Loucy (cell line): ENCODE measurements around the gene TRIM33.

Experiments
- H2AFZ ChIP-seq: fragments of 200-600 bp; sonication (generic); 2 replicates; pipeline ENCODE4 v1.6.0; 2016; ENCODE audit warnings: antibody characterized with exemption, mild to moderate bottlenecking, low read length, moderate library complexity
- H3F3A ChIP-seq: fragments of 200-600 bp; 2 replicates; pipeline ENCODE4 v1.6.0; 2016; ENCODE audit warnings: antibody characterized with exemption, low read depth, mild to moderate bottlenecking
- H3K27me3 ChIP-seq: fragments of 200-600 bp; sonication (generic); 2 replicates; pipeline ENCODE4 v1.6.1; 2014; ENCODE audit warnings: low read length, mild to moderate bottlenecking; ENCODE audit not compliant: insufficient read depth, poor library complexity, severe bottlenecking
- H3K36me3 ChIP-seq: fragments of 200-600 bp; sonication (generic); 2 replicates; pipeline ENCODE4 v1.6.1; 2016; ENCODE audit warnings: low read length; ENCODE audit not compliant: insufficient read depth
- H3K4me1 ChIP-seq: fragments of 200-600 bp; sonication (generic); 2 replicates; pipeline ENCODE4 v1.5.1; 2014; ENCODE audit warnings: low read length, mild to moderate bottlenecking; ENCODE audit not compliant: insufficient read depth, poor library complexity, severe bottlenecking
- H3K4me2 ChIP-seq: fragments of 200-600 bp; sonication (generic); 2 replicates; pipeline ENCODE4 v1.6.0; 2014; ENCODE audit warnings: antibody characterized with exemption, low read length, low read depth, mild to moderate bottlenecking; ENCODE audit not compliant: poor library complexity, severe bottlenecking
- H3K4me3 ChIP-seq: fragments of 200-600 bp; sonication (generic); 2 replicates; pipeline ENCODE4 v1.5.1; 2014; ENCODE audit warnings: low read length, mild to moderate bottlenecking, mixed read lengths; ENCODE audit not compliant: poor library complexity, severe bottlenecking
- H3K79me2 ChIP-seq: fragments of 200-600 bp; sonication (generic); 2 replicates; pipeline ENCODE4 v1.6.1; 2014; ENCODE audit warnings: low read length; ENCODE audit not compliant: insufficient read depth
- H3K9ac ChIP-seq: fragments of 200-600 bp; sonication (generic); 2 replicates; pipeline ENCODE4 v1.6.0; 2014; ENCODE audit warnings: mild to moderate bottlenecking, low read depth, low read length, moderate library complexity; ENCODE audit not compliant: poor library complexity, severe bottlenecking
- H3K9me2 ChIP-seq: fragments of 200-600 bp; sonication (generic); replicated peaks from 2 replicates; pipeline ENCODE4 v1.6.1; 2016; ENCODE audit warnings: low read depth, low read length, mixed read lengths
- H3K9me3 ChIP-seq: fragments of 200-600 bp; sonication (generic); 2 replicates; pipeline ENCODE4 v1.6.1; 2014; ENCODE audit warnings: mild to moderate bottlenecking, antibody characterized with exemption, low read length, low read depth; ENCODE audit not compliant: insufficient read depth
- H4K20me1 ChIP-seq: fragments of 200-600 bp; sonication (generic); 2 replicates; pipeline ENCODE4 v1.6.0; 2014; ENCODE audit warnings: antibody characterized with exemption, low read length, mild to moderate bottlenecking; ENCODE audit not compliant: insufficient read depth, poor library complexity, severe bottlenecking
- EZH2phosphoT487 ChIP-seq: fragments of 200-600 bp; IDR thresholded peaks from 2 replicates; pipeline ENCODE4 v1.6.1; 2018; ENCODE audit warnings: antibody characterized with exemption, mild to moderate bottlenecking, moderate library complexity, borderline replicate concordance
- TF ChIP-seq, protein P1 (sequence below): fragments of 200-600 bp; sonication (generic); conservative IDR thresholded peaks from 2 replicates; pipeline ENCODE4 v1.5.1; 2014; ENCODE audit warnings: mild to moderate bottlenecking, antibody characterized with exemption, low read length

TRIM33 gene

DNA sequence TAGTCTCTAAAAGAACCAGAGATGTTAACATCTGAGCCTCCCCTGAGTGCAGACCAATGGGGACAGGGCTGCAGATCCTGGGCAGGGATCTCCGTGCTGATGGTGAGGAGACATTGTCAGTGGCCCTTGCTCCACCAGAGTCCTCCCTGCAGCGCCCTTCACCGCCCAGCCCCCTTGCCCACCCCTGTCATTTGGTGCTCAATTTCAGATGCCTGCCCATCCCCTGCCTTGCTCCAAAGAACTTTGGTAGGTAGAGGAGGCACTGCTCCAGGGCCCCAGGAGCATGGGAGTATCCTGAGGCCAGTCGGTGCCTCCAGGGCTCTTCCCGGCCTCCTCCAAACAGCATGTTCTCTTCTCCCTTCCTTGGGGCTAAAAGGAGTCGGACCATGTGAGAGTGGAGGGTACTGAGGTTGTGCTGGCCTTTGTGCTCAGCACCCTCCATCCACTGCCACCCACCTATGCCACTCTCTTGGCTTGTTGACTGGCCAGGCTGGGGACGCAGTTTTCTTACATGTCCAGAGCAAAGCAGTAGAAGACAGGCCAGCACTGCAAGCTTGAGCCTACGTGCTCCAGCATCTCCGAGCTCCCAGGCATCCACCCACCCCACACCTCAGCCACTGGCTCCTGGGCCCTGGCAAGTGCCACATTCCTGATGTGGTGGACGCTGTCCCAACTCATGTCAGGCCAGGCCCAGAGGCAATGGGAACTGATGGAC lies 160.1 kb downstream of the TRIM33 start:
- Histone ChIP-seq H3K4me1 (peaks cover 7% of the 10 kb centered on the region), H3K27me3 (peaks cover 5% of the 10 kb centered on the region), H3K4me3 (no peak overlapping the region), H3K4me2 (no peak overlapping the region), H3F3A (no peaks in the 10 kb centered on the region), H3K9me3 (no peaks in the 10 kb centered on the region), H3K9me2 (no peaks in the 10 kb centered on the region), H2AFZ (no peak overlapping the region), H4K20me1 (no peaks in the 10 kb centered on the region), H3K79me2 (no peaks in the 10 kb centered on the region), H3K9ac (no peak overlapping the region), H3K36me3 (no peaks in the 10 kb centered on the region)
- TF ChIP-seq, protein P1, sequence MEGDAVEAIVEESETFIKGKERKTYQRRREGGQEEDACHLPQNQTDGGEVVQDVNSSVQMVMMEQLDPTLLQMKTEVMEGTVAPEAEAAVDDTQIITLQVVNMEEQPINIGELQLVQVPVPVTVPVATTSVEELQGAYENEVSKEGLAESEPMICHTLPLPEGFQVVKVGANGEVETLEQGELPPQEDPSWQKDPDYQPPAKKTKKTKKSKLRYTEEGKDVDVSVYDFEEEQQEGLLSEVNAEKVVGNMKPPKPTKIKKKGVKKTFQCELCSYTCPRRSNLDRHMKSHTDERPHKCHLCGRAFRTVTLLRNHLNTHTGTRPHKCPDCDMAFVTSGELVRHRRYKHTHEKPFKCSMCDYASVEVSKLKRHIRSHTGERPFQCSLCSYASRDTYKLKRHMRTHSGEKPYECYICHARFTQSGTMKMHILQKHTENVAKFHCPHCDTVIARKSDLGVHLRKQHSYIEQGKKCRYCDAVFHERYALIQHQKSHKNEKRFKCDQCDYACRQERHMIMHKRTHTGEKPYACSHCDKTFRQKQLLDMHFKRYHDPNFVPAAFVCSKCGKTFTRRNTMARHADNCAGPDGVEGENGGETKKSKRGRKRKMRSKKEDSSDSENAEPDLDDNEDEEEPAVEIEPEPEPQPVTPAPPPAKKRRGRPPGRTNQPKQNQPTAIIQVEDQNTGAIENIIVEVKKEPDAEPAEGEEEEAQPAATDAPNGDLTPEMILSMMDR, result no peak
- TF ChIP-seq EZH2phosphoT487, result no peak

DNA sequence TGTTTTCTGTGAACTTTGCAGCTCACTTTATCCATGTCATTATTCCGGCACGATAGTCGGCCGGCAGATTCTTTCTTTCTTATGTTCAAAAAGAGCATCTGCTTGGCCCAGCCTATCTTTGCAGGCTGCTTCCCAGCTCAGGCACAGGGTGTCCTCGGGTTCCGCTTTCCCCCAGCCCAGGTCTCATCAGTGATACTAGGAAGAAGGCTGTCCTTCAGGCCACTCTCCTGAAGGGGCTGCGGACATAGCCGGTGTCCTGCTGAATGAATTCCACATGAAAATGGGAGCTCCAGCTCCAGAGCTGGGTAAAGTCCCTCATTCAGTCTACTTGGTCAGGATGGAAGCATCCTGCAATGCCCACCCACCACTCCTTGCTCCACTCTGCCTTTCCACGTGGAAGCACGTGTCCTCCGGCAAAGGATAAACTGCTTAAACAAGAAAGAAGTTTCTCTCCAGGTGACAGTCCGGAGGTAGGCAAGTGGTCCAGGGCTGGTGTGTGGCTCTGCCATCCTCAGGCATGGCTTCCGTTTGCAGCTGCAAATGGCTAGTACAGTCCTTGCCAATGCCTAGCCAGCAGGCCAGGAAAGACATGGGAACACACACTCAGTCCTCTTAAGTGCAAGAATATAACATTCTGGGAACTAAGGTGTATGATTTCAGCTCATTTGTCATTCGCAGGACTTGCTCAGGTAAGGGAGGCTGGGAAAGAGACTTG lies 161.0 kb downstream of the TRIM33 start:
- Histone ChIP-seq H3K9me2 (no peaks in the 10 kb centered on the region), H3K79me2 (no peaks in the 10 kb centered on the region), H3K4me3 (no peak overlapping the region), H4K20me1 (no peaks in the 10 kb centered on the region), H2AFZ (no peak overlapping the region), H3K27me3 (peaks cover 5% of the 10 kb centered on the region), H3K9ac (no peak overlapping the region), H3K4me1 (peaks cover 7% of the 10 kb centered on the region), H3K9me3 (no peaks in the 10 kb centered on the region), H3K36me3 (no peaks in the 10 kb centered on the region), H3F3A (no peaks in the 10 kb centered on the region), H3K4me2 (no peak overlapping the region)
- no peak for TF ChIP-seq EZH2phosphoT487
- TF ChIP-seq, protein P1, result no peak

DNA sequence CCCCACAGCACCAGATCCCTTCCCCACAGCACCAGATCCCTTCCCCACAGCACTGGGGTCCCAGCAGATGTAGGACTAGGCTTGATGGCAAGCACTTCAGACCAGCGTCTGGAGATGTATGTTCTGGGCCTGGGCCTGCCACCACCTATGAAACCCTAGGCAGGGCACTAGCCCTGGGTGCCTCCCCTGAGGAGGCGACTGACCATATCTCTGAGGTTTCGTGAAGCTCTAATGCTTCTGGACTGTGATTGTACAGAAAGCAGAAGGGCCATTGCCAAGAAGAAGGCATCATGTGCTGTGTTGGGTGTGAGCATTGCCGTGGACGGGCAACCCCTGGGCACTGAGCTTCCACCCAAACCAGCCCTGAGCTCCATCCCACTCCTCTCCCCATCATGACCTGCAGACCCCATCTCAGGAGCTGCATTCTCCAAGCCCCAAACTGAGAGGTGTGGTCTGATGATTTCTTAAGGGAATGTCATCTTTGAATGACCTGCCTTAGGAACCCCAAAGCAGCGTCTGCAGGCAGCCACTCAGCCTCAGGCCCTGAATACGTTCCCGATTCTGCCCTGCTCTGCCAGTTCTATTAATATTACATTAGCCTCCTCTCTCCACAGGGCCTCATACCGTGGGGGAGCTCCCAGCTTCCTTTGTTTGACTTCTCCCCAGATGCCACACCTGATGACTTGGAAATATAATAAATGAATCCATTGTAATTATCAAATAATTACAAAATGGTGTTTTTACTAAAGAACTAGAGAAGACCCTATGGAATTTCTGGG lies 163.4 kb downstream of the TRIM33 start:
- no peaks in the 10 kb centered on the region for H3K9me3 ChIP-seq
- H3F3A ChIP-seq, result no peaks in the 10 kb centered on the region; the same call in 1 of the 2 replicates
- no peak overlapping the region for H3K4me3 ChIP-seq
- no peaks in the 10 kb centered on the region for H3K79me2 ChIP-seq
- H4K20me1 ChIP-seq, result no peaks in the 10 kb centered on the region
- no peak overlapping the region for H3K9ac ChIP-seq
- no peak overlapping the region for H3K4me2 ChIP-seq
- H2AFZ ChIP-seq, result peak overlapping the region; percentile 78; the same call in 1 of the 2 replicates
- H3K27me3 ChIP-seq, result peaks cover 5% of the 10 kb centered on the region
- H3K4me1 ChIP-seq, result peaks cover 5% of the 10 kb centered on the region
- TF ChIP-seq, protein P1, result no peak
- TF ChIP-seq EZH2phosphoT487, result no peak
- no peaks in the 10 kb centered on the region for H3K36me3 ChIP-seq
- no peaks in the 10 kb centered on the region for H3K9me2 ChIP-seq
